Subcutaneous abdominal adipose tissue (tissue), 5 donors: ENCODE results near the gene PTGS1.
A peak's percentile ranks its signal among the peaks of the same experiment; 100 is the strongest.
"Not testable (repeated sequence)": the region's sequence is repeated elsewhere in the genome, so short reads cannot be mapped to it uniquely, and the experiment has no call there.

ENCODE experiments used
- H3K27ac ChIP-seq: one replicate; pipeline ENCODE4 v1.7.0; 2013; ENCODE audit warnings: low read depth, mild to moderate bottlenecking, inconsistent platforms, low read length, moderate library complexity
- H3K27me3 ChIP-seq, 5 donors: one replicate each; pipeline ENCODE4 v1.7.0; 2013; ENCODE audit warnings: low read length in 5 of 5, inconsistent platforms in 1 of 5; ENCODE audit not compliant: control insufficient read depth in 5 of 5, insufficient read depth in 4 of 5
- H3K36me3 ChIP-seq, 5 donors: one replicate each; pipeline ENCODE4 v1.7.0; 2013; ENCODE audit warnings: low read length in 5 of 5; ENCODE audit not compliant: control insufficient read depth in 5 of 5, insufficient read depth in 5 of 5
- H3K4me1 ChIP-seq, 5 donors: one replicate each; pipeline ENCODE4 v1.7.0; 2013; ENCODE audit warnings: low read length in 5 of 5, mild to moderate bottlenecking in 3 of 5, moderate library complexity in 1 of 5; ENCODE audit not compliant: control insufficient read depth in 5 of 5, insufficient read depth in 5 of 5
- H3K4me3 ChIP-seq, 5 donors: one replicate each; pipeline ENCODE4 v1.7.0; 2013; ENCODE audit warnings: low read length in 5 of 5, low read depth in 1 of 5
- H3K9ac ChIP-seq, 5 donors: one replicate each; pipeline ENCODE4 v1.7.0; 2013; ENCODE audit warnings: low read length in 5 of 5, mild to moderate bottlenecking in 4 of 5, moderate library complexity in 3 of 5
- H3K9me3 ChIP-seq, 5 donors: one replicate each; pipeline ENCODE4 v1.7.0; 2013; ENCODE audit warnings: low read length in 5 of 5; ENCODE audit not compliant: control insufficient read depth in 5 of 5
- donor health status: healthy.
- donor health status: healthy.
- donor health status: healthy.
- donor health status: healthy.
- donor health status: healthy.

PTGS1 gene

DNA sequence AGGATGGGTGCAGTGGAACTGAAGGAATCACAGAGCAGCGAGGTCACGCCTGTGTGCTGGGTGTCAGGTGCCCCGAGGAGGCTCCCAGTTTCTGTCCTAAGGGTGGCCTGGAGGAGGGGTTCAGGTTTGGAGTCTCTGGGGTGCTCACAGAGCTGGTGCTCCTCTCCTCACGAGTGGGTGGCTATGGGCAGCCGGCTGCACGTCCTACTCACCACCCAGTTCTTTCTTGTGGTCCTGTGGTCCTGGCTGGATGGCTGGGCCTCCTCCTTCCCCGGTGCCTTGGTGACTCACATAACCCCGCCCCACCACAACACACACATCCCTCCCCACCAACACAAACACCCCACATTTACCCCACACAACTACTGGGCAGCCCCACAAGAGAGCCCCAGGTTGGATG lies 9.9 kb upstream of the PTGS1 start:
- Histone ChIP-seq H3K27me3 (no peaks in the 10 kb centered on the region), H3K36me3 (no peaks in the 10 kb centered on the region), H3K4me1 (peaks cover 0 to 12% (median 10%) of the 10 kb centered on the region in 5 donors), H3K4me3 (no peak overlapping the region), H3K9ac (no peak overlapping the region), H3K27ac (no peak overlapping the region), H3K9me3 (no peaks in the 10 kb centered on the region)

DNA sequence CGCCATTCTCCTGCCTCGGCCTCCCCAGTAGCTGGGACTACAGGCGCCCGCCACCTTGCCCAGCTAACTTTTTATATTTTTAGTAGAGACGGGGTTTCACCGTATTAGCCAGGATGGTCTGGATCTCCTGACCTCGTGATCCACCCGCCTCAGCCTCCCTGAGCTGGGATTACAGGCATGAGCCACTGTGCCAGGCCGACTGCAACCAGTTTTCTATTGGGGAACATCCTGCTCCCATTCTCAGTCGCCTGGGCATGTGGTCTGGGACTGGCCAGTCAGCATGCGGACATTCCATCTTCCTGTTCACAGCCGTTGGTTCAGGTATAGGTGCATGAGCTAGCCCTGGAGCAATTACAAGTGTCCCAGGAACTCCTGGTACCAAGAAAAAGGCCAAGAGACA lies 7.7 kb upstream of the PTGS1 start:
- not testable (repeated sequence) for H3K9me3 ChIP-seq, H3K36me3 ChIP-seq, H3K9ac ChIP-seq, H3K27me3 ChIP-seq, H3K4me3 ChIP-seq, H3K27ac ChIP-seq
- peaks cover 0 to 12% (median 10%) of the 10 kb centered on the region in 5 donors for H3K4me1 ChIP-seq

DNA sequence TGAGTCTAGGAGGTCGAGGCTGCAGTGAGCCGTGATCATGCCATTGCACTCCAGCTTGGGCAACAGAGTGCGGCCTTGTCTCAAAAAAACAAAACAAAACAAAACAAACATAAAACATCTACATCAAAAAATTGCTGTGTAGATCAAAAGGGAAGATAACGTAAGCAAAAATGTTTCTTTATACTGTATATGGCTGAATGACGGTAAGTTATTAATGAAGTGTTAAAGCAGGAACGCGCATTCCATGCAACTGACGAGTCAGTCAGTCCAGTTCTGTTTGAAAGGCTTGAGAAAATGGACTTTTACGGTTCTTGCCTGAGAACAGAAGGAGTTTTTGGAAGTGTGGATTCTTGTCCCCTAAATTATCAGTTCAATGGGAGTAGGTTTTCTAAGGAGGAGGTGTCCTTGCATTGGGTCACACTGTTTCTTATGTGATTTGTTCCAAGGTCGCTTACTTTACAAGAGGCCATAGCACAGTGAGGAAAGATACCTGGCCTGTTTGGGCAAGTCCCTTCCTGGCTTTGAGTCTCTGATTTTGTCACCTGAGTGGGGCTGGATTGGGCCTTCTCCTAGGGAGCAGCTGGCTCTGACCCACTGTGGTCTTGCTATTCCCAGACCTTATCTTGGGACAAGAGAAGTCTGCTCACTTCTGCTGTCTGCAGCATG lies 6.6 kb upstream of the PTGS1 start:
- no peak overlapping the region for H3K27ac ChIP-seq
- H3K9me3 ChIP-seq: no peaks in the 10 kb centered on the region

DNA sequence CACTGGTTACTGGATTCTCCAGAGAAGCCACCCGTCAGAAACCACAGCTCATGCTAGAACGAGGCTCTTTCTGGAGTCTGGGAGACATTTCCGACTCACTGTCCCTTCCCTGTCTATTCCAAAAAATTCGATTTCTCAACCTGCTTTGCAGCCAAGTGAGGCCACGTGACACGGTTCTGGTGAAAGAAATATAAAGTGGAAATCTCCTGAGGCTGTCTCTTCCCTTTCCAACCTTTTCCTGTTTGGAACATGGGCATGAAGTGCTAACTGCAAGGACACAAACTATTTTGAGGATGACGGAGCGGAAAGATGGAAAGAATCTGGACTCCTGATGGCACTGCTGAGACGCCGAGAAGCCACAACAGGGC lies 6.1 kb upstream of the PTGS1 start:
- Histone ChIP-seq H3K36me3 (no peaks in the 10 kb centered on the region), H3K27me3 (no peaks in the 10 kb centered on the region), H3K4me1 (peaks cover 0 to 12% (median 10%) of the 10 kb centered on the region in 5 donors), H3K27ac (no peak overlapping the region), H3K9ac (no peak overlapping the region), H3K4me3 (no peak overlapping the region), H3K9me3 (no peaks in the 10 kb centered on the region)

More for the DNA sequence above, 6.6 kb upstream of the PTGS1 start:
- H3K4me3 ChIP-seq: no peak overlapping the region
- peaks cover 0 to 12% (median 10%) of the 10 kb centered on the region in 5 donors for H3K4me1 ChIP-seq
- no peaks in the 10 kb centered on the region for H3K27me3 ChIP-seq
- H3K36me3 ChIP-seq: no peaks in the 10 kb centered on the region
- no peak overlapping the region for H3K9ac ChIP-seq

DNA sequence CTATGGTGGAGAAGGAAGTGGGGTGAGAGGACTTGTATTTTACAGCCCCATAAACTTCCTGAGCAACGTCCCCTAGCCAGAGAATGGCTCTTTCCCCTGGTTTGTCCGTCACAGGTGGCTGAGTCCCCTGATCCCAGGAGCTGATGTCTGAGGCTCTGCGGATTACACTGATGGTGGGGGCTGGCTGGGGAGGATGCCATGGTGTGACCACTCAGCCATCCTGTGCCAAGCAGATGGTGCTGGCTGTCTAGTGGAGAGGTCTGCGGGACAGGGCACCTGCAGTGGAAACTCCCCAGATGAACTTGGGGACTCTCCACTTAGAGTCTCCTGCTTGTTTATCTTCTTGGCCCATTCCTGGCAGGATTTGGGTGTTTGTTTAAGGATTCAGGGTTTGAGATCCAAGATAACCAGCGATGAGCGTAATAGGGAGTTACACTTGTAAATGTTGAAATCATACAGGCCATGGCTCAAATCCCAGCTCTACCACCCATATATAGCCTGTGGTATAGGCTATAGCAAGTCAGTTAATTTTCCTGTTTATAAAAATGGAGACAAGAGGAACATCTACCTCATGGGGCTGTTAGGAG lies 4.7 kb upstream of the PTGS1 start:
- no peaks in the 10 kb centered on the region for H3K9me3 ChIP-seq

DNA sequence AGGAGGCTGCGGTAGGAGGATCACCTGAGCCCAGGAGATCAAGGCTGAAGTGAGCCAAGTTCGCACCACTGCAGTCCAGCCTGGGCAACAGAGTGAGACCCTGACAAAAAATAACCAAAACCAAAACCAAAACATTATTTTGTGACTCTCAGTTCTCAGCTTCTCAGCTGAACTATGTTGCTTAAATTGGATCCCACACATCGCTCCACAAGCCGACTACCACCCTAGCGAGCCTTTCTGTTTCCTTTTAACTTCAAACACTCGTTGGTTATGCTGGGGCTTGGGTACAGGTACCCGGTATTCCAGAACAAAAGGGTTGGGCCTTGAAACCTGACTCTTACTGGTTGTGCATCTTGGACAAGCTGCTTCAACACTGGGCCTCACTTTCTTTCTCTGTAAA lies 3.8 kb upstream of the PTGS1 start:
- H3K4me3 ChIP-seq: no peak overlapping the region

More for the DNA sequence above, 4.7 kb upstream of the PTGS1 start:
- Histone ChIP-seq H3K36me3 (no peaks in the 10 kb centered on the region), H3K27me3 (peaks cover 0 to 5% (median 0%) of the 10 kb centered on the region in 5 donors), H3K9ac (no peak overlapping the region), H3K27ac (no peak overlapping the region), H3K4me1 (peaks cover 0 to 20% (median 18%) of the 10 kb centered on the region in 5 donors), H3K4me3 (no peak overlapping the region)

DNA sequence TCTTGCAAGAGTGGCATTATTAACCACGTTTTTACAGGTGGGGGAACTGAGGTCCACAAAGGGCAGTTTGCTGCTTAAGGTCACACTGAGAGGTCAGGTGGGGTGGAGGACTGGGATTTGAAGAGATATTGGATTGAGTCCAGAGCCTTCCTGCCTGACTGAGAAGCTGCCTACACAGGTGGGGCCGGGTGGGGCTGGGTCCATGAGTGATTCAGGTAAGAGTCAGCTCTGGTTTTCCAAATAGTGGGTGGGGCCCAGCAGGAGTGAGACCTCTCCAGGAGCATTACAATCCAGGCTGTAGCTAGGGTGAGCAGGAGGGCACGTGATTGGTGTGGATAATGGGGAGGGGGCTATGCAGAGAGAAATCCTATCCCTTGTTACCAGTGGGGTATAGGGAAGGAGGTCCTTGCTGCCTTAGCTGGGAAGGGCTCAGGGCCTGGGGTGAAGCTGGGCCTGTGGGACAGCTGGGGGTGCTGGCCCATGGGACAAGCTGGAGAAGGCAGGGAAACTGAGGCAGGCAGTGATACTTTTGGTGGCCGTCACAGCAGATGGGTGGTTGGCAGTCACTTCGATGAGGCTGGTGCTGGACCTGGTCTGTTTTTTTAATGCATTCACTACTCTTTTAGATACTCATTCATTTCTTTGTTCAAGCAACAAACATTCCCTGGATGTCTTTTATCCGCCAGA lies 2.9 kb upstream of the PTGS1 start:
- Histone ChIP-seq H3K27me3 (peaks cover 0 to 17% (median 5%) of the 10 kb centered on the region in 5 donors), H3K36me3 (no peaks in the 10 kb centered on the region), H3K9ac (no peak overlapping the region), H3K4me3 (no peak overlapping the region), H3K27ac (no peak overlapping the region), H3K9me3 (no peaks in the 10 kb centered on the region), H3K4me1 (peaks cover 0 to 29% (median 25%) of the 10 kb centered on the region in 5 donors)

More for the DNA sequence above, 3.8 kb upstream of the PTGS1 start:
- no peaks in the 10 kb centered on the region for H3K9me3 ChIP-seq
- H3K9ac ChIP-seq: no peak overlapping the region
- no peak overlapping the region for H3K27ac ChIP-seq
- peaks cover 0 to 14% (median 5%) of the 10 kb centered on the region in 5 donors for H3K27me3 ChIP-seq
- peaks cover 0 to 27% (median 25%) of the 10 kb centered on the region in 5 donors for H3K4me1 ChIP-seq
- no peaks in the 10 kb centered on the region for H3K36me3 ChIP-seq

DNA sequence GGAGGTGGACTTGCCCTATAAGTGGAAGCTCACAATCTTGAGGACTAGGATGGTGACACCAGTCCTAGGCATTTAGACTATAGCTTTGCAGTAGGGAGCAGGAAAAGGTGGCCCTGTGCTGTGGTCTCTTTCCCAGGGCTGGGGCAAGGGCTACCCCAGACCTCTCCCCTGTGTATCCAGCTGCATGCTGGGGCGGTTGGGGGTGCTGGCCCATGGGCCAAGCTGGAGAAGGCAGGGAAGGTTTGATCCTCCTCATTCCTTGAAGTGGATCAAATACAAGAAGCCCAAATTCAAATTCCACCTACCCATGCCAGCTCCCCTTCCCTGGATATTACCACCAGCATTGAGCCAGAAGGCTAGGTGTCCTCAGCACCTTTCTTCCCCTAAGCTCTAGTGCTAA lies 2.2 kb upstream of the PTGS1 start:
- H3K9me3 ChIP-seq: no peaks in the 10 kb centered on the region
- no peak overlapping the region for H3K4me3 ChIP-seq
- H3K27ac ChIP-seq: no peak overlapping the region
- no peaks in the 10 kb centered on the region for H3K36me3 ChIP-seq
- H3K9ac ChIP-seq: no peak overlapping the region
- peaks cover 0 to 17% (median 9%) of the 10 kb centered on the region in 5 donors for H3K27me3 ChIP-seq
- H3K4me1 ChIP-seq: peaks cover 0 to 36% (median 27%) of the 10 kb centered on the region in 5 donors

DNA sequence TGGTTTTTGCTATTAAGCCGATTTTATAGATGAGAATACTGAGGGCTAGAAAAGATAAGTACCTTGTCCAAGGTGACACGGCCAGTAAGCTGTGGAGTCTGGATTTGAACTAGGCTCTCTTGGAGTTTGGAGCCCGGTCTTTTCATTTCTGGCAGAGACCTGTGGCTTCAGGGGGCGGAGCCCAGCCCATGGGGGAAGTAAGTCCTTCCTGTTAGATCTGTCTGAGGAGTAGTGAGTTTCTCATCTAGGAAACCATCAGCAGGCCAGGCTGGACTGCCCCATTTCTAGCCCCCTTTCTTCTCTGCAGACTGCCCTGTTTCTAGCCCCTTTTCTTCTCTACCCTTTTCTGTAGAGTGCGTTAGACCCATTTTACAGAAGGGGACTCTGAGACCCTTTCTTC lies 521 bp upstream of the PTGS1 start:
- Histone ChIP-seq H3K27me3 (peaks cover 0 to 17% (median 9%) of the 10 kb centered on the region in 5 donors), H3K4me1 (peaks cover 0 to 40% (median 24%) of the 10 kb centered on the region in 5 donors), H3K4me3 (peak overlapping the region in 4 of 5 donors; percentile 40 to 62 (median 48)), H3K36me3 (no peaks in the 10 kb centered on the region), H3K27ac (no peak overlapping the region), H3K9me3 (no peaks in the 10 kb centered on the region), H3K9ac (peak overlapping the region in 1 of 5 donors; percentile 40)

DNA sequence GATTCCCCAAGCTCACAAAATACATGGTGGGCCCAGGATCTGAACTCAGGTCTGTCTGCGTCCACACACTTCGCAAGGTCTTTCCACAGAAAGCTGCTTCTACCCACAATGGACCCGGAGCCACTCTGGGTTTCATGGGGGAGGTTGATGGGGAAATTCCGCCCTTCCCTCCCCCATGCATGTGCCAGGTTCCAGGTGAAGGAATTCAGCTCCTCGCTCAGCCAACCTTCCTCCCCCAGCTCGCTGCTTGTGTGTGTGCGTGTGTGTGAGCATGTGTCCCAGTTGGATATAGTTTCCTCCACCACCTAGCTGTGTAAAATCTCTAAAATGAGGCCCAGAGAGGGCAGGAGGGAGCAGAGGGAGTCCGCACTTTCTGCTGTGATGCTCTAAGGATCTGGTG lies 1.0 kb downstream of the PTGS1 start:
- no peaks in the 10 kb centered on the region for H3K36me3 ChIP-seq
- no peak overlapping the region for H3K9ac ChIP-seq
- peaks cover 0 to 52% (median 37%) of the 10 kb centered on the region in 5 donors for H3K4me1 ChIP-seq
- no peak overlapping the region for H3K27ac ChIP-seq
- peak overlapping the region in 2 of 5 donors; percentile 58 to 62 for H3K4me3 ChIP-seq
- H3K27me3 ChIP-seq: peaks cover 0 to 17% (median 9%) of the 10 kb centered on the region in 5 donors
- H3K9me3 ChIP-seq: no peaks in the 10 kb centered on the region
